Measurements from ENCODE around the gene SDK1. TPM values are rescaled to one million over a fixed set of nuclear protein-coding genes. Genes with fewer than 3 reads are reported as not detected.

Gene SDK1
- total and polyA plus RNA-seq, 12 donors, result 1.0 to 5.3 (median 3.2) TPM

DNA sequence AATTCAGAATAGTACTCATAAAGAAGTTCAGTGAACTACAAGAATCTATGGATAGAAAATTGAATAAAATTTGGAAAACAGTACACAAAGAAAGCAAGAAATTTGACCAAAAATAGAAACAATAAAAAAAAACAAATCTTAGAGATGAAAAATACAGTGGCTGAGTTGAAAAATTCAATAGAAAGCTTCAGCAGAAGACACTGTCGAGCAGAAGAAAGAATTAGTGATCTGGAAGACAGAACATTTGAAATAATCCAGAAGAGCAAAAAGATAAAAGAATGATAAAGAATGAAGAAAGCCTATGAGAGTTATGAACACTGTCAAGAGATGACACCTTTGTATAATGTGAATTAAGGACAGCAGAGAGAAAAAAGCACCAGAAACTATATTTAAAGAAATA is 480.6 kb downstream of the SDK1 start:
- TF ChIP-seq, protein P1, sequence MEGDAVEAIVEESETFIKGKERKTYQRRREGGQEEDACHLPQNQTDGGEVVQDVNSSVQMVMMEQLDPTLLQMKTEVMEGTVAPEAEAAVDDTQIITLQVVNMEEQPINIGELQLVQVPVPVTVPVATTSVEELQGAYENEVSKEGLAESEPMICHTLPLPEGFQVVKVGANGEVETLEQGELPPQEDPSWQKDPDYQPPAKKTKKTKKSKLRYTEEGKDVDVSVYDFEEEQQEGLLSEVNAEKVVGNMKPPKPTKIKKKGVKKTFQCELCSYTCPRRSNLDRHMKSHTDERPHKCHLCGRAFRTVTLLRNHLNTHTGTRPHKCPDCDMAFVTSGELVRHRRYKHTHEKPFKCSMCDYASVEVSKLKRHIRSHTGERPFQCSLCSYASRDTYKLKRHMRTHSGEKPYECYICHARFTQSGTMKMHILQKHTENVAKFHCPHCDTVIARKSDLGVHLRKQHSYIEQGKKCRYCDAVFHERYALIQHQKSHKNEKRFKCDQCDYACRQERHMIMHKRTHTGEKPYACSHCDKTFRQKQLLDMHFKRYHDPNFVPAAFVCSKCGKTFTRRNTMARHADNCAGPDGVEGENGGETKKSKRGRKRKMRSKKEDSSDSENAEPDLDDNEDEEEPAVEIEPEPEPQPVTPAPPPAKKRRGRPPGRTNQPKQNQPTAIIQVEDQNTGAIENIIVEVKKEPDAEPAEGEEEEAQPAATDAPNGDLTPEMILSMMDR (IDR thresholded peaks at IDR 0.05), result no peak
- ATAC-seq, result no peak
- DNase-seq, result no peak
- Histone ChIP-seq H3K4me1 (no peaks in the 10 kb centered on the region), H3K27ac (no peak overlapping the region), H3K9me3 (peaks cover 0 to 48% (median 16%) of the 10 kb centered on the region in 11 donors), H3K36me3 (no peaks in the 10 kb centered on the region), H3K27me3 (peaks cover 0 to 2% (median 0%) of the 10 kb centered on the region in 7 donors), H3K4me3 (no peak overlapping the region)
- WGBS, 2 donors, result 83 to 84% methylated on average over 1 of the region's 1 CpG
- intact Hi-C loops (cut with DNase I), result no loop called here

DNA sequence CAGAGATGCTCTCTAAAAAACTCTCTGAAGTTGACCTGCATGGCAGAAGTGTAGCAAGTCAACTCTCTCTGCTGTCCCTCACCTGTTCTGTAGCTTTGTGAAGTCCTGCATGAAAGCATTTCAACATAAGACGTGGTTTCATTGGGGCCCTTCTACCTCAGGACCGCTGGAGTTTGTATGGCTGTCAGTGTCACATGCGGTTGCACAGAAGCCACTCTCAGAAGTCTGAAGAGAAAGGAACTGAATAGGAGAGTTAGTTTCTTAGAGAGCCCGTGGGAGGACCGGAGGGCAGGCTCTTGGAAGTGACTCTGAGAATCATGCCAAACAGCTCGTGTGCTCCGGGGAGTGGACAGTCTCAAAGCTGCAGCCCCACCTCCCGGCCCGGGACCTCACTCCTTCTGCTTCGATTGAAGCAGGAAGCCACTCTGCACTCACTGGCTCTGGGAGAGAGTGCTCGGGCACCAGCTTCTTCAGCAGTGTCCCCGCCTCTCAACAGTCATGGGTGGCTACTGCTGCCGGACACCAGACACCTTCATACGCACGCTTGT is 486.7 kb downstream of the SDK1 start:
- Histone ChIP-seq H3K4me3 (no peak overlapping the region), H3K27me3 (peaks cover 0 to 7% (median 0%) of the 10 kb centered on the region in 7 donors), H3K27ac (no peak overlapping the region), H3K9me3 (peaks cover 0 to 14% (median 0%) of the 10 kb centered on the region in 11 donors), H3K36me3 (no peaks in the 10 kb centered on the region), H3K4me1 (no peaks in the 10 kb centered on the region)
- TF ChIP-seq, protein P1 (IDR thresholded peaks at IDR 0.05), result no peak
- intact Hi-C loops (cut with DNase I), result no loop called here
- WGBS, 2 donors, result 44 to 57% methylated on average over 15 of the region's 15 CpGs
- no peak for DNase-seq
- peak in 2 of 8 donors; percentile 22 to 50 for ATAC-seq

DNA sequence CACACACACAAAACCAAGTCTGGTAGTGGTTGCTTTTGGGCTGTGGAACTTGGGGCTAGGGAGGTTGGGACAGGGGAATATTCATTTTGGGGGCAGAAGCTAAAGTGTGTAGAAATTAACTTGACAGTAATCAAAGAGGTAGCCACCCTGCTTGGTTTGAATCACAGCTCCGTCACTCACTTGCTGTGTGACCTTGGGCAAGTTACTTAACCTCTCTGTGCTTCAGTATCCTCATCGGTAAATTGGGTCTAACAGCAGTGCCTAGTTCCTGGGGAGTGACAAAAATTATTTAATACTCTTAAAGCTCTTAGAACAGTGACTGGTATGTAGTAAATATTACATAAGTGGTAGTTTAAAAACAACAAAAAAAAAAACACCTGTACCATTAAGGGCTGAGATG is 489.8 kb downstream of the SDK1 start:
- no peaks in the 10 kb centered on the region for H3K36me3 ChIP-seq
- WGBS, 2 donors, result 89 to 92% methylated on average over 2 of the region's 2 CpGs
- peaks cover 0 to 7% (median 0%) of the 10 kb centered on the region in 7 donors for H3K27me3 ChIP-seq
- H3K4me1 ChIP-seq, result no peaks in the 10 kb centered on the region
- no peaks in the 10 kb centered on the region for H3K9me3 ChIP-seq
- H3K4me3 ChIP-seq, result no peak overlapping the region
- no peak overlapping the region for H3K27ac ChIP-seq
- ATAC-seq (no peak), DNase-seq (no peak)
- TF ChIP-seq, protein P1 (IDR thresholded peaks at IDR 0.05), result no peak
- intact Hi-C loops (cut with DNase I), result no loop called here

DNA sequence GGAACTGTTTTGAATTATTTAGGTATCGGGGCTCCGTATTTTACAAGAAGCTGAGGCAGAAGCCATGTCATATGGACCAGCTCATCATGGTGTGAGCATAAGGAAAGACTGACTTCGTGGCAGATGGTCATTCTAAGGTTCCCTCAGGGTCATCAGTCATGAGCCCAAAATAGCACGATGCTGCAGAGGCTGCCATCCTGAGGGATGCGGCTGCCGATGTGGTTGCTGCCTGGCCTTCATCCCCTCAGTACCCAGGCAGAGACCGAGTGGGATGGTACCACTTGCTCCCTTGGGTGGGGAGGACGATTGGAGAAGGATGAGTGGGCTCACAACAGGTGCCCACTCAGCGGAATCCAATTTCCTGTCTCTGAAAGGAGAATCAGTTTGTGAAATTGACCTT is 490.3 kb downstream of the SDK1 start:
- intact Hi-C loops (cut with DNase I), result no loop called here
- TF ChIP-seq, protein P1 (IDR thresholded peaks at IDR 0.05), result no peak

More for the DNA sequence above, 490.3 kb downstream of the SDK1 start:
- Histone ChIP-seq H3K9me3 (no peaks in the 10 kb centered on the region), H3K4me1 (no peaks in the 10 kb centered on the region), H3K36me3 (no peaks in the 10 kb centered on the region), H3K27ac (no peak overlapping the region), H3K27me3 (peaks cover 0 to 7% (median 0%) of the 10 kb centered on the region in 7 donors), H3K4me3 (no peak overlapping the region)
- ATAC-seq (no peak), DNase-seq (no peak)
- WGBS, 2 donors, result 74 to 76% methylated on average over 9 of the region's 9 CpGs

Data from heart right ventricle (tissue), 16 donors.